HG02763 (cell line): Measurements from ENCODE around the gene NPL.

Source experiments
- ATAC-seq: cut with Tn5 transposase; IDR thresholded peaks from one replicate; pipeline ENCODE4 v1.9.1; 2021; ENCODE audit warnings: mild to moderate bottlenecking, moderate library complexity; ENCODE audit not compliant: unreplicated experiment

Gene NPL, protein sequence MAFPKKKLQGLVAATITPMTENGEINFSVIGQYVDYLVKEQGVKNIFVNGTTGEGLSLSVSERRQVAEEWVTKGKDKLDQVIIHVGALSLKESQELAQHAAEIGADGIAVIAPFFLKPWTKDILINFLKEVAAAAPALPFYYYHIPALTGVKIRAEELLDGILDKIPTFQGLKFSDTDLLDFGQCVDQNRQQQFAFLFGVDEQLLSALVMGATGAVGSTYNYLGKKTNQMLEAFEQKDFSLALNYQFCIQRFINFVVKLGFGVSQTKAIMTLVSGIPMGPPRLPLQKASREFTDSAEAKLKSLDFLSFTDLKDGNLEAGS

GRCh38 chr1:182789138-182790076, at the start of gene NPL:
Gene NPL (plus strand): TSS chr1:182789773. CDS start chr1:182794372, 4,599 bp downstream.
- ATAC-seq, result peak; percentile 94

- ATAC-seq, result no peak
Measured at GRCh38 chr1:182740120-182740519, 49.5 kb upstream of the NPL start.

DNA sequence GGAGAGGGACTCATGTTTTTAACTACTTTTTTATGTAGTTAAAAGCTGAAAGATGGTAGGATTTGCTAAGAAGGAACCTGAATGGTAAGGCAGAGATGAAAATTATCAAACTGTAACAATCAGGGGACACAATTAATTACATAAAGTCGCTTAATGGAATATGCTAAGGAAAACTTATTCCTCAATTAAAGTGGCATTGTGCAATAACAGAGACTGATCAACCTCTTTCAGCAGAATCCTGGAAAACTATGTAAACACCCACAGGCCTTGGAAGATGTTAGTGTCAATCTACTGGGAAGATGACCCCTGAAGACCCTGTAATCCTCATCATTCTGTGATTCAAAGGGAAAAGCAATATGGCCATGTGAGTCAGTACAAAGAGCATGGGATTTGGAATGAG, 46.8 kb upstream of the NPL start:
- ATAC-seq, result no peak

- ATAC-seq, result no peak
Measured at GRCh38 chr1:182752077-182752988, 37.2 kb upstream of the NPL start.

DNA sequence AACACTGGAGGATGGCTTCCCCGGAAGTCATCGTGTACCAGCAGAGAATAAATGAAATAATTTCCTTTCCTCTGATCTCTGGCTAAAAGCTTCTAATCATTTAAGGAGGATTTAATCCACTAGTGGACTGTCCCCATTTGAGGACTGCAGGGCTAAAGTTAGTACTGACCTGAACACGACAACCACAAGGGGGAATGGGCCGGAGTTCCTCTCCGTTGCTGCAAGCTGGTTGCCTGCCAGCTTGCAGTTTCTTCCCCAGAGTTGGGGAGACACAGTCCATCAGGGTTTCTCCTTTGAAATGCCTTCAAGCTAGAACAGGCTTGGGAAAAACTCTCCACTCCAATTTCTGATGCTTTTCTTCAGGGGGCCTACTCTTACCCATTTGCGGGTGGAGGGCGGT, 35.5 kb upstream of the NPL start:
- ATAC-seq, result no peak

DNA sequence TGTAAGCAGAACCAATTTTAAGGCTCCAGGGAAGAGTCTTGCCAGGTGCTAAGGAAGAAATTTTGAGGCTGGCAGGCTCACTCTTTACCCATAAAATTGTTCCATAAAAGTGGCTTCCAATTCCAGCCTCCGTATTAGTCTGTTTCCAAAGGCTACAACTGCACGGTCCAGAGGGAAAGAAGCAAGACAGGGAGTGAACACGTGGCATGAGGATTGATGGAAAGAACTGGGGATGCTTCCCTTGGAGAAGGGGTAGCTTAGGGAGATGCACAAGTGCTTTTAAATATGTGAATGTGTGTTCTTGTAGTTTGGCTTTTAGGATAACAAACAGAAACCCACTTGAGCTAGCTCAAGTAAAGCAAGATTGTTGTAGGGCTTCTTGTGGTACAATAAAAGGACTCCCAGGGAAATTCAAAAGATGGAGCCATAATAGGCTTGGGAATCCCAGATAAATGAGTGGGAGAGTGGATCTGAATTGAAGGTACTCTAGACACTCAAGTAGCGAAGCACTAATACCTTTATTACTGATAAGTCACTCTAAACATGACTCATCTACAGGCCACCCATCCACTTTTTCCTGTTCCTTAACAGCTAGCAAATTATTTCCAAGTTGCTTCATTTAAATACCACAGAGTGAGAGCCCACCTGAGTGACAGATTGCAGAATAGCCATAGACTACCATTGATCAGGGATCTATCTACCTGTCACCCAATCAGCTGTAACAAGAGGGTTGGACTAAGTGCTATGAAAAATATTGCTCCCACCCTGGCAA, 34.8 kb upstream of the NPL start:
- ATAC-seq, result no peak

- ATAC-seq, result no peak
Measured at GRCh38 chr1:182755632-182756031, 33.9 kb upstream of the NPL start.

GRCh38 chr1:182756423-182756822, 33.1 kb upstream of the NPL start:
- ATAC-seq, result no peak

DNA sequence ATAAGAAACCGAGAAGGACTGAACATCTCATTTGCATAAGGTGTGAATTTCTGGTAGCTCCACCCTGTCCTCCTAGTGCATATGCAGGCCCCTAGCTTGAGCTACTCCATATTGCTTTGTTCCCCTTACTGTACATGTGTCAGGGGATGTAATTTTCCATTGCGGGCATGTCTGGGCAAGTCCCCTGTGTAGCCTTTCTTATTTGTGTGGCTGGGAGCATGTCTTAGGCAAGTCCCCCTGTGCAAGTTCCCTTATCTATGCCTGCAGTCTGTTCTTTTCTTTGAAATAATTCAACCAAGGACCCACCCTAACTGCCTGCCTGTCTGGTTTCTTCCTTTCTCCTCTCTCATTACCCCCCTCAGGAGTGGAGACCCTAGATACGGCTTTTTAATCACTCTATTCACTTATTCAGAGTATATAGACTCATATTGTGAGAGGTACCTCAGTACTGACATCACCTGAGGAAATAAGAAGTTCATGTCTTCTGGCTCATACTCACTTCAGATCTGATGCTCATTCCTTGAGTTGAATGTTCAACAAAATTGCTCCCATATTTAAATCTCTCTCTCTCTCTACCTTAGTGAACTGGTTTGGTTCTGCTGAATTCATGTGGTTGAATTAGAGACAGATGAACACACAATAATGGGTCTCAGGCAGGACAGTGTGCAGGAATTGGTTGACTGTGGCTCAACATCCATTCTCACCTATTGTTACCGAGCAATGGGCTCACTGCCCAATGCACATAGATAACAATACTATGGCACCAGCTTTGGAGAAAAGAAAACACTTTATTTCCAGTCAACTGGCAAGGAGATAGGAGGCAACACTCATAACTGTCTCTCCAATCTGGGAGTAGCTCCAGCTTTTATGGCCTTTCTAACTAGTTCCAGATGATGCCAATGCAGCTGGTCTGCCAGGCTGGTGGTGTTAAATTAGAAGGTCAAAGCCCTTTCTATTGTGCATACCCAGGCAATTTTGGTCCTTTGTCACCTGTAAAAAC, 27.9 kb upstream of the NPL start:
- ATAC-seq, result no peak

DNA sequence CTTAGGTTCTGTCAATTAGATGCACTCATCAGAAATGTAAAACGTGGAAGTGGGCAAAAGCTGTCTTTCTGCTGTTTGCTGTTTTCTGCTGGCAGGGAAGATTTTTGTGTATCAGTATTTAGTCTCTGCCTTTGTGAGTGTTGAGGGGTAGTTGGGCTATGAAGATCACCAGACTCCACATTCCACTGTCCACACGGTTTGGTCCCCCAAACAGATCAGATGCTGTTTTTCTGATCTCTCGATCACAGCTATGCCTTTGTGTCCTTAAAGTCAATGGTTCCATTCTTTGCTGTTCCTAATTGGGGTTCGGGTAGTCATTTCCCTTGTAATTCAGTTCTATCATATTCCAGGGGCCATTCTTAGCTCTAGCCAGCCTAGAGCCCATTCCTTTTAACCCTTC, 27.0 kb upstream of the NPL start:
- no peak for ATAC-seq

DNA sequence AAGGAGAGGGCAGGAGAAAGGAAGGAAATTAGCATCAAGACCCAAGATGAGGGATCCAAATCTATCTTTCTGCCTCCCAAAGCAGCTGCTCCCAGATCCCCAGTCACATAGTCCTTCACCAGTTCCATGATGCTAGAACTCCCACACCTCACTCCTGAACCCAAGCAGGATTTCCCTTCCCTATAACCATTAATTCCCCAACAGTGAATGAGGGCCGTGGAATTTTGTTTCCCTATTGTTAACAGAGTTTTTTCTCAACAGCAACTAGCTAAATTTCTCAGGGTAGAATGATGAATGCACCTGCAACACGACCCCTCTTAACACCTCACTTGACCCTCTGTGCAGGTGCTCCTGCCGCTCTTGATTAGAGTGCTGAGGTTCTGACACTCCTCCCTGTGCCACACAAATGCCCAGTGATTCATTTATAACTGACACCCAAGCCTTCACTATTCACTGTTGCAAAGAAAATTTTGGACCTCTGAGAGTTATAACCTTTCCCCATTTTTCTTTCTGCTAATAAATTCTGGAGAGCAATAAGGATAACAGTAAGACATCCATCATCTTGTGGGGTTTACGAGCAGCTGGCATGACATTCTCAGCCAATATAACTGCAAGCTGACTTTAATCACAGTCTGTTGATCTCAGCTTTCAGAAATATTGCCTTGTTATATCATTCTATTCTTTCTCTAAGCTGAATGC, 25.4 kb upstream of the NPL start:
- ATAC-seq, result no peak

DNA sequence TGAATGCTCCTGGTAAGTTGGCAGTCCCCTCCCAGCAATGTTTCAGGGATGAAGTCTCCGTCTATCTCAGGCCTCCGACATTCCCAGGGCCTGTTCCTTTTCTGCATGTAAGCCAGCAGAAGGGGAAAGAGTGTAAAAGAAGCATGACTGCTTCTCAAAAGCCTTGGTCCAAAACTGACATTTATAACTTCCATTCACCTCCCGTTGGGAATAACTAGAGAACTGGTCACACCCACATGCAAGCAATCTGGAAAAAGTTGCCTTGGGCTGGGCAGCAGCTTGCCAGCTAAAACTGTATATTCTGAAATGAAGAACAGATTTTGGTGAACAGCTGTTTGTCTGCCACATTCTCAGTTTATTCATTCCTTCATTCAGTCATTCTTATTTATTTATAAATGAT, 24.2 kb upstream of the NPL start:
- ATAC-seq, result no peak

- no peak for ATAC-seq
Measured at GRCh38 chr1:182766050-182766449, 23.5 kb upstream of the NPL start.

DNA sequence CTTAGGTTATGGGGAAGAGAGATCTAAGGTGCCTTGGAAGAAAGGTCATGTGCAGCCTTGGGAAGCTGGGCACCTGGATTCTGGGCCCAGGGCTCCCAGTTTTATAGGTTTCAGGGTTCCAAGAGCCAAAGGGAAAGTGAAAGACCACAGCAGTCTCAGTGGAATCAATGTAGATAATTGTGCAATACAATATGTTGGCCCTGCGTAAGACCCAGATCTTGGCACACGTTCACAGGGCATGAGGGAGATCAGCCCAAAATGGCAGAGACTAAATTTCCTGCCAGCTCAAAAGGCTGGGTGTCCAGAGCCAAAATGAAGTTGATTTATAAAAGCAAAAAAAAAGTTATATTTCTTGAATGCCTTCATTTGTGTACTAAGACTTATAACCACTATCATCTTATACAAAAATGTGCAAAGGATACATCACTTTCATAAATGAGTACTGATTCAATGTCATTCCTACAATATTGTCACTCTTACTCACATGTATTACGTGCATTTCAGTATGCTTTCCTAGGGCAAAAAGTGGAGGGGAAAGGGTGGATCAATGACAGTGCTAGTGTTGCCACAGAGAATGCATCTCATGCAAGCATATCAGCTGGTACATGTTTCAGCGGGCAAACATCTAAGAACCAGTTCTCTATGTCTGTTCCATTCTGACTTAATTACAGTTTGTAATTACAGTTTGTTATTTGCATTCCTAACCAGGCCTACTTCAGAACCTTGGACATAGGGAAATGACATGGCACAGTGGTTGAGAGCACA, 22.5 kb upstream of the NPL start:
- no peak for ATAC-seq

DNA sequence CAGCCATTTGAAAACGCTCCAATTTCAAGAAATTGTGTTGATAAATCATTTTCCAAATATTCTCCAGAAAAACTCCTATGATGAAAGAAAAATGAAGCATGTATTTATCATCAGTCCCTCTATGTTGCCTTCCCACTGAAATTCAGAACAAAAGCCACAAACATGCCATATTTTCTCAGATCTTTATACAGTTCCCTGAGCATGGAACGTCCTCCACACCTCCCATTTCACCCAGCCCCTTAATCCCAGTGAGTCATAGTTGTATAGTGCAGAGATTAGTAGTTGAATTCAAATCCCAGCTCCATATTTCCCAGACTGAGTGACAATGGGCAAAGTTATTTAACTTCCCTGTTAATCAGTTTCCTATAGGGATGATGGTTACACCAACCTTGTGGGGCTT, 20.6 kb upstream of the NPL start:
- no peak for ATAC-seq

DNA sequence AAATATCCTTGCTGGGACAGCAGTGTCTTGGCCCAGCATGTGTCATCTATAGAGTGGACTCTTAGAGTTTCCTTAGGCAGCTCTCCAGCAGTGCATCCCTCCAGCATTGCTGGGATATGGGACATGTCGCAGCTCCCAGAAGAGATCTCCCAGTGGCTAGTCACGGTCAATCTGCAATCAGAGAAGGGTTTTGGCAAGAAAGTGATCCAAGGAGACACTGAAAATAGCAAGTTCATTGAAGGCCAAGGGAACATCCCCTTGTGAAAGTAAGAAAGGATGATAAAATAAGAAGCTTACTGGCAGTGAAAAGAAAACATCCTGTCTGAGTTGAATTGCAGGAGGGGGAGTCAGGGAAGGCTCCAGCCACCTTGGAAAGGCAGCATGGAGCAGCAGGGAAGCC, 19.3 kb upstream of the NPL start:
- ATAC-seq, result no peak

DNA sequence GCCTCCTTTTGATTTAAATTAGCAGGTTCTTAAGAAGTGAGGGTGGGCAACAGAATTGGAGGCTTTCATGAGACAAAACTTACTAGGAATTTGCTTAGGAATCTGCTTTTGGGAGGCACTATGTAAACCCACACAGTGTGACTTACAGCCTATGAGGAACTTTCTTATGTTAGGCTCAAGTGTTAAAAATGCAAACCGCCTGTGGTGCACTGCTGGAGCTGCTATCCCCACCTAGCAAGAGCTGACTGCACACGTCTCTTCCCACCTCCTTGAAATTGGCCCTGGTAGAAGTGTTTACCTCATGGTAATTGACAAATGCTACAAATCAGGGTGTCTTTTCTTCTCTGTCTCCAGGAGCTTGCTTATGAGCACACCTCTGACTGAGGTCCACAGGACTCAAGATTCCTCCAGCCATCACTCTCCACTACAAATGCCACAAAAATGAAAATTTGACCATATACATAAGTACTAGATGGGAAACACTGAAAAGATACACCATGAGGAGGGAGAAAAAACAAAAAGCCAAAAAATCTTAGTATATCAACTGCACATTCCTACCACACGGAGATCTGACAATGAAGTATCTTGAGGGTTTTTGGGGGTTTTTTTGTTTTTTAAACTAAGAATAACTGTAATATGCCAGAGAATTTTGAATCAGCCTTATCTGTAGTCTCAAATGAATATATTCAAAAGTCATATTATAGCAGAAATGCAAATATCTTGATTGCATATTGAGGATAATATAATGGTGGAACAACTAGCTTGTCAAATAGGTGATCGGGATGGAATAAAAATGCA, 18.2 kb upstream of the NPL start:
- ATAC-seq, result no peak
